Neural cell (in vitro differentiated cells): Measurements from ENCODE around the gene ANG. TPM values are rescaled to one million over a fixed set of nuclear protein-coding genes. Genes with fewer than 3 reads are reported as not detected.

Experiments used
- H2AFZ ChIP-seq: fragments of 200-600, 300-800 bp; sonication (generic), shearing (Covaris generic); 2 replicates; pipeline ENCODE4 v1.6.0; 2014; ENCODE audit warnings: low read depth, mild to moderate bottlenecking, antibody characterized with exemption, low read length, moderate library complexity
- H3F3A ChIP-seq: fragments of 200-600 bp; shearing (Covaris generic); 2 replicates; pipeline ENCODE4 v1.6.1; 2016; ENCODE audit warnings: mild to moderate bottlenecking, moderate library complexity, mixed read lengths, antibody characterized with exemption, low read length; ENCODE audit not compliant: insufficient read depth, poor library complexity, severe bottlenecking
- H3K27ac ChIP-seq: fragments of 200-600, 300-800 bp; sonication (generic), shearing (Covaris generic); 2 replicates; pipeline ENCODE4 v1.5.1; 2014; ENCODE audit warnings: mild to moderate bottlenecking, low read length, moderate library complexity
- H3K27me3 ChIP-seq: fragments of 300-800, 200-600 bp; sonication (generic), shearing (Covaris generic); 2 replicates; pipeline ENCODE4 v1.6.0; 2014; ENCODE audit warnings: mild to moderate bottlenecking, low read depth, low read length, moderate library complexity; ENCODE audit not compliant: insufficient read depth
- H3K36me3 ChIP-seq: fragments of 300-800, 200-600 bp; sonication (generic), shearing (Covaris generic); 2 replicates; pipeline ENCODE4 v1.5.1; 2014; ENCODE audit warnings: mild to moderate bottlenecking, antibody characterized with exemption, low read length, moderate library complexity; ENCODE audit not compliant: insufficient read depth
- H3K4me2 ChIP-seq: fragments of 300-800, 200-600 bp; sonication (generic), shearing (Covaris generic); 2 replicates; pipeline ENCODE4 v1.6.0; 2014; ENCODE audit warnings: mild to moderate bottlenecking, low read length
- H3K4me3 ChIP-seq: fragments of 300-800, 200-600 bp; sonication (generic), shearing (Covaris generic); 2 replicates; pipeline ENCODE4 v1.5.1; 2014; ENCODE audit warnings: mild to moderate bottlenecking, low read length, moderate library complexity
- H3K79me2 ChIP-seq: fragments of 200-600 bp; shearing (Covaris generic); replicated peaks from 2 replicates; pipeline ENCODE4 v1.6.0; 2014; ENCODE audit warnings: mild to moderate bottlenecking, low read length, moderate library complexity; ENCODE audit not compliant: insufficient read depth
- H3K9ac ChIP-seq: fragments of 300-800, 200-600 bp; sonication (generic), shearing (Covaris generic); 2 replicates; pipeline ENCODE4 v1.6.1; 2016; ENCODE audit warnings: mild to moderate bottlenecking, low read length, mixed read lengths
- H3K9me2 ChIP-seq: fragments of 200-600 bp; shearing (Covaris generic); 2 replicates; pipeline ENCODE4 v1.6.1; 2016; ENCODE audit warnings: mild to moderate bottlenecking, low read length, mixed read lengths; ENCODE audit not compliant: insufficient read depth
- H3K9me3 ChIP-seq: fragments of 200-600, 300-800 bp; sonication (generic), shearing (Covaris generic); 2 replicates; pipeline ENCODE4 v1.6.1; 2016; ENCODE audit warnings: mild to moderate bottlenecking, mixed run types, low read length, moderate library complexity, mixed read lengths
- H4K20me1 ChIP-seq: fragments of 200-600 bp; shearing (Covaris generic); 2 replicates; pipeline ENCODE4 v1.6.1; 2016; ENCODE audit warnings: mild to moderate bottlenecking, mixed run types; ENCODE audit not compliant: insufficient read depth
- EP300 ChIP-seq: fragments of 450-650 bp; conservative IDR thresholded peaks from 2 replicates; pipeline ENCODE4 v1.6.1; 2014; ENCODE audit warnings: antibody characterized with exemption, mild to moderate bottlenecking, moderate library complexity; ENCODE audit not compliant: poor library complexity, severe bottlenecking
- EZH2 ChIP-seq: fragments of 200-600, 300-800 bp; shearing (Covaris generic), sonication (generic); IDR thresholded peaks from 2 replicates; pipeline ENCODE4 v1.6.1; 2014; ENCODE audit warnings: antibody characterized with exemption, low read length, borderline replicate concordance, mild to moderate bottlenecking; ENCODE audit not compliant: insufficient read depth, poor library complexity, severe bottlenecking
- MXI1 ChIP-seq: fragments of 450-650 bp; conservative IDR thresholded peaks from 2 replicates; pipeline ENCODE4 v1.6.1; 2014; ENCODE audit warnings: antibody characterized with exemption, mild to moderate bottlenecking; ENCODE audit not compliant: poor library complexity, severe bottlenecking
- POLR2AphosphoS5 ChIP-seq: IDR thresholded peaks from 2 replicates; pipeline ENCODE4 v1.6.1; 2012
- RAD21 ChIP-seq: fragments of 450-650 bp; conservative IDR thresholded peaks from 2 replicates; pipeline ENCODE4 v1.6.1; 2014; ENCODE audit warnings: antibody characterized with exemption, mild to moderate bottlenecking, moderate library complexity
- SMC3 ChIP-seq: fragments of 450-650 bp; conservative IDR thresholded peaks from 2 replicates; pipeline ENCODE4 v1.6.1; 2014; ENCODE audit warnings: antibody characterized with exemption, mild to moderate bottlenecking, moderate library complexity; ENCODE audit not compliant: poor library complexity
- TAF1 ChIP-seq: IDR thresholded peaks from 2 replicates; pipeline ENCODE4 v1.6.1; 2012; ENCODE audit warnings: low read depth
- polyA plus RNA-seq: library from polyadenylated mRNA; depleted of rRNA; stranded (reverse); fragments of >200 nt; gene quantifications from 2 replicates; pipeline ENCODE4 v1.2.3, GENCODE V29; 2014
- TF ChIP-seq, protein P1 (sequence below): fragments of 450-650 bp; IDR thresholded peaks from 2 replicates; pipeline ENCODE4 v1.5.1; 2014; ENCODE audit warnings: antibody characterized with exemption, mild to moderate bottlenecking, moderate library complexity; ENCODE audit not compliant: poor library complexity, severe bottlenecking
- TF ChIP-seq, protein P2 (sequence below): IDR thresholded peaks from 2 replicates; pipeline ENCODE4 v1.6.1; 2012; ENCODE audit warnings: borderline replicate concordance

The ANG gene
- polyA plus RNA-seq, 1 donor from 2014 or later = 0.47 TPM

DNA sequence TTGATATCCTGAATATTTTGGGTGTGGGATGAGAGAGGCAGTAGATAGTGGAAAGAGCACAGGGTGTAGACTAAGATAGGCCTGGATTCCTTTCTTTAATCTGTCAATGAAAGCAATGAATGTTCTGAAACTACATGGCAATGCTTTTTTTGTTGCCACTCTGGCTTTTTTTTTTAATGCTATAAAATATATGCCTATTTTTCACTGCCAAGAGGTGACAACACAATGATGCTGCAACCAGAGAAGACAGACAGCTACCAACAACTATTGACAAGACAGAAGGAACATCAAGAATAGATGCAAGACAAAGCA is 9.4 kb downstream of the ANG start:
- Histone ChIP-seq H3K36me3 (no peaks in the 10 kb centered on the region), H3K9me3 (no peaks in the 10 kb centered on the region), H3K9me2 (no peaks in the 10 kb centered on the region), H3K27me3 (no peaks in the 10 kb centered on the region), H3K27ac (no peak overlapping the region), H3F3A (no peaks in the 10 kb centered on the region), H3K9ac (no peak overlapping the region), H3K79me2 (no peaks in the 10 kb centered on the region), H3K4me3 (no peak overlapping the region), H2AFZ (no peak overlapping the region), H3K4me2 (no peak overlapping the region), H4K20me1 (no peaks in the 10 kb centered on the region)
- no peak for TF ChIP-seq EP300
- TF ChIP-seq, protein P1, sequence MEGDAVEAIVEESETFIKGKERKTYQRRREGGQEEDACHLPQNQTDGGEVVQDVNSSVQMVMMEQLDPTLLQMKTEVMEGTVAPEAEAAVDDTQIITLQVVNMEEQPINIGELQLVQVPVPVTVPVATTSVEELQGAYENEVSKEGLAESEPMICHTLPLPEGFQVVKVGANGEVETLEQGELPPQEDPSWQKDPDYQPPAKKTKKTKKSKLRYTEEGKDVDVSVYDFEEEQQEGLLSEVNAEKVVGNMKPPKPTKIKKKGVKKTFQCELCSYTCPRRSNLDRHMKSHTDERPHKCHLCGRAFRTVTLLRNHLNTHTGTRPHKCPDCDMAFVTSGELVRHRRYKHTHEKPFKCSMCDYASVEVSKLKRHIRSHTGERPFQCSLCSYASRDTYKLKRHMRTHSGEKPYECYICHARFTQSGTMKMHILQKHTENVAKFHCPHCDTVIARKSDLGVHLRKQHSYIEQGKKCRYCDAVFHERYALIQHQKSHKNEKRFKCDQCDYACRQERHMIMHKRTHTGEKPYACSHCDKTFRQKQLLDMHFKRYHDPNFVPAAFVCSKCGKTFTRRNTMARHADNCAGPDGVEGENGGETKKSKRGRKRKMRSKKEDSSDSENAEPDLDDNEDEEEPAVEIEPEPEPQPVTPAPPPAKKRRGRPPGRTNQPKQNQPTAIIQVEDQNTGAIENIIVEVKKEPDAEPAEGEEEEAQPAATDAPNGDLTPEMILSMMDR = peak; percentile 52

DNA sequence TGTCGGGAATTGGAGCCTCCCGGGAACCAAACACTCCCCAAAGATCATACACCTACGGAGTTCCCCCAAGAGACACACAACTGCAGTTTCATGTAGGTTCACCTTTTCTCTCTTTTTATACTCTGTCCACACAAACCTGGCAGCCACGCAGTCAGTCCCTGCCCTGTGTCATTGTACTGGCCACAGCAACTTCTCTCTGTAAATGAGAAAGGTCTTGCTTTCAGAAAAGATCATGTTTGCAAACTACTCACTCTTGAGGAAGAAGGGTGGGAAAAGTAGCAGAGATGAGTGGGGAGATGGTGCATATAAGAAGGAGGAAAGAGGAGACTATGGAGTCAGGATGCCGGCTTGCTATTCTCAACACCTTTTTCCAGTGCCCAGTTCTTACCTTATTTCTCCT is 10.4 kb downstream of the ANG start:
- Histone ChIP-seq H3K4me2 (no peak overlapping the region), H3K27me3 (no peaks in the 10 kb centered on the region), H3K9ac (no peak overlapping the region), H3F3A (no peaks in the 10 kb centered on the region), H3K4me3 (no peak overlapping the region), H3K36me3 (no peaks in the 10 kb centered on the region), H3K79me2 (no peaks in the 10 kb centered on the region), H3K9me3 (no peaks in the 10 kb centered on the region), H4K20me1 (no peaks in the 10 kb centered on the region), H3K9me2 (no peaks in the 10 kb centered on the region), H3K27ac (no peak overlapping the region), H2AFZ (no peak overlapping the region)
- TF ChIP-seq, protein P1 = no peak
- no peak for TF ChIP-seq EP300
- no peak for TF ChIP-seq TAF1
- no peak for TF ChIP-seq POLR2AphosphoS5
- no peak for TF ChIP-seq EZH2
- TF ChIP-seq, protein P2, sequence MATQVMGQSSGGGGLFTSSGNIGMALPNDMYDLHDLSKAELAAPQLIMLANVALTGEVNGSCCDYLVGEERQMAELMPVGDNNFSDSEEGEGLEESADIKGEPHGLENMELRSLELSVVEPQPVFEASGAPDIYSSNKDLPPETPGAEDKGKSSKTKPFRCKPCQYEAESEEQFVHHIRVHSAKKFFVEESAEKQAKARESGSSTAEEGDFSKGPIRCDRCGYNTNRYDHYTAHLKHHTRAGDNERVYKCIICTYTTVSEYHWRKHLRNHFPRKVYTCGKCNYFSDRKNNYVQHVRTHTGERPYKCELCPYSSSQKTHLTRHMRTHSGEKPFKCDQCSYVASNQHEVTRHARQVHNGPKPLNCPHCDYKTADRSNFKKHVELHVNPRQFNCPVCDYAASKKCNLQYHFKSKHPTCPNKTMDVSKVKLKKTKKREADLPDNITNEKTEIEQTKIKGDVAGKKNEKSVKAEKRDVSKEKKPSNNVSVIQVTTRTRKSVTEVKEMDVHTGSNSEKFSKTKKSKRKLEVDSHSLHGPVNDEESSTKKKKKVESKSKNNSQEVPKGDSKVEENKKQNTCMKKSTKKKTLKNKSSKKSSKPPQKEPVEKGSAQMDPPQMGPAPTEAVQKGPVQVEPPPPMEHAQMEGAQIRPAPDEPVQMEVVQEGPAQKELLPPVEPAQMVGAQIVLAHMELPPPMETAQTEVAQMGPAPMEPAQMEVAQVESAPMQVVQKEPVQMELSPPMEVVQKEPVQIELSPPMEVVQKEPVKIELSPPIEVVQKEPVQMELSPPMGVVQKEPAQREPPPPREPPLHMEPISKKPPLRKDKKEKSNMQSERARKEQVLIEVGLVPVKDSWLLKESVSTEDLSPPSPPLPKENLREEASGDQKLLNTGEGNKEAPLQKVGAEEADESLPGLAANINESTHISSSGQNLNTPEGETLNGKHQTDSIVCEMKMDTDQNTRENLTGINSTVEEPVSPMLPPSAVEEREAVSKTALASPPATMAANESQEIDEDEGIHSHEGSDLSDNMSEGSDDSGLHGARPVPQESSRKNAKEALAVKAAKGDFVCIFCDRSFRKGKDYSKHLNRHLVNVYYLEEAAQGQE = no peak
- no peak for TF ChIP-seq RAD21
- no peak for TF ChIP-seq SMC3
- no peak for TF ChIP-seq MXI1
